Activated CD8-positive, alpha-beta T cell treated with anti-CD3 and anti-CD28 coated beads for 36 hours (primary cell): ENCODE data around the gene STK11. TPM values are rescaled to one million over a fixed set of nuclear protein-coding genes. Genes with fewer than 3 reads are reported as not detected.

Source experiments
- ATAC-seq: fragments of 200-7000 bp; cut with Tn5 transposase; one replicate; pipeline ENCODE4 v1.10.0; 2021; ENCODE audit warnings: mild to moderate bottlenecking, moderate library complexity
- CTCF ChIA-PET: fragments of 350-600 bp; sonication (Branson Sonifier 250); formaldehyde crosslinking; loops from one replicate; lab custom pipeline; 2021; ENCODE audit warnings: antibody characterized with exemption; lab: Charles Lee
- POLR2A ChIA-PET: fragments of 350-600 bp; sonication (Branson Sonifier 250); formaldehyde crosslinking; loops from one replicate; lab custom pipeline; 2021; ENCODE audit warnings: antibody characterized with exemption; lab: Charles Lee
- DNase-seq: peaks from one replicate; pipeline ENCODE4 v3.0.0-alpha.2; 2020
- H3K27ac Mint-ChIP-seq: one replicate; pipeline ENCODE4 v1.8.0; 2021; ENCODE audit warnings: mild to moderate bottlenecking, mixed read lengths
- H3K27me3 Mint-ChIP-seq: one replicate; pipeline ENCODE4 v1.8.0; 2021; ENCODE audit warnings: mixed read lengths
- H3K36me3 Mint-ChIP-seq: one replicate; pipeline ENCODE4 v1.8.0; 2021; ENCODE audit warnings: low read depth, mixed read lengths
- H3K4me1 Mint-ChIP-seq: one replicate; pipeline ENCODE4 v1.8.0; 2021; ENCODE audit warnings: low read depth, mixed read lengths
- H3K4me3 Mint-ChIP-seq: one replicate; pipeline ENCODE4 v1.8.0; 2021; ENCODE audit warnings: mild to moderate bottlenecking, moderate library complexity, mixed read lengths
- H3K9me3 Mint-ChIP-seq: one replicate; pipeline ENCODE4 v1.8.0; 2021; ENCODE audit warnings: mixed read lengths
- intact Hi-C: fragments of 100-400 bp; cut with micrococcal nuclease; formaldehyde crosslinking; loops from one replicate; pipeline ENCODE4 v1.10.0; 2022
- total RNA-seq, 2 experiments: library from RNA; stranded (reverse); gene quantifications; one replicate each; pipeline ENCODE4 v1.2.3, GENCODE V29; 2021
- TF ChIP-seq, protein P1 (sequence below): fragments of 200-600 bp; IDR thresholded peaks from one replicate; pipeline ENCODE4 v1.8.0; 2022; ENCODE audit warnings: antibody characterized with exemption, mild to moderate bottlenecking

Gene STK11, protein sequence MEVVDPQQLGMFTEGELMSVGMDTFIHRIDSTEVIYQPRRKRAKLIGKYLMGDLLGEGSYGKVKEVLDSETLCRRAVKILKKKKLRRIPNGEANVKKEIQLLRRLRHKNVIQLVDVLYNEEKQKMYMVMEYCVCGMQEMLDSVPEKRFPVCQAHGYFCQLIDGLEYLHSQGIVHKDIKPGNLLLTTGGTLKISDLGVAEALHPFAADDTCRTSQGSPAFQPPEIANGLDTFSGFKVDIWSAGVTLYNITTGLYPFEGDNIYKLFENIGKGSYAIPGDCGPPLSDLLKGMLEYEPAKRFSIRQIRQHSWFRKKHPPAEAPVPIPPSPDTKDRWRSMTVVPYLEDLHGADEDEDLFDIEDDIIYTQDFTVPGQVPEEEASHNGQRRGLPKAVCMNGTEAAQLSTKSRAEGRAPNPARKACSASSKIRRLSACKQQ
- 10 to 100 TPM; 55.1 to 58.0 TPM for total RNA-seq

DNA sequence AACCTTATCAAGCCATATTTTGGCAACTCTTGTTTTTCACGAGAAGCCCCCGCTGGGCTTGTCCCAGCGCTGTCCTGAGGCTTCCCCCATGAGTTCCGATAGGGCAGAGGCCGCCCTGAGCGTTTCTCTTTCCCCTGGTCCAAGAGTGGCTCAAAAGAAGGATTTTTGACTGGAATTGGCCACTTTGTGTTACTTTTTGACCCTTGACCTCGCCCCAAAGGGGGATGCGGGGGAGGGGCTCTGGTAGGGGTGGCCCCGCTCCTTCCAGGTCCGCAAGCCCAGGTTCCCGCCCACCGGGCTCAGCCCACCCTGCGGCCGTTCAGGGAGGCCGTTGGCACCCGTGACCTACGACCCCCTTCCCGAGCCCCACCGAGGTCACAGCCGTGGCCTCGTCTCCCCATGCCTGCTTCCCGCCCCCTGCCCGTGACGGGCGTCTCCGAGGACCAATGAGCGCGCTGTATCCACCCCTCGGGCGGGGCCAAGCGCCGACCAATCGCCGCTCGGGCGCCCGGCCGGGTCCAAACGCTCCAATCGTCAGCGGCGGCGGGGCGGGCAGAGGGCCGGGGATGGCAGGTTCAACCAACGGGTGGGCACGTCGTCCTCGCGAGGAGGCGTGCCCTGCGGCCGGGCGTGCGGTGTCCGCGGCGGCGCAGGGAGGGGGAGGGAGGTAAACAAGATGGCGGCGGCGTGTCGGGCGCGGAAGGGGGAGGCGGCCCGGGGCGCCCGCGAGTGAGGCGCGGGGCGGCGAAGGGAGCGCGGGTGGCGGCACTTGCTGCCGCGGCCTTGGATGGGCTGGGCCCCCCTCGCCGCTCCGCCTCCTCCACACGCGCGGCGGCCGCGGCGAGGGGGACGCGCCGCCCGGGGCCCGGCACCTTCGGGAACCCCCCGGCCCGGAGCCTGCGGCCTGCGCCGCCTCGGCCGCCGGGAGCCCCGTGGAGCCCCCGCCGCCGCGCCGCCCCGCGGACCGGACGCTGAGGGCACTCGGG is at the start of gene STK11:
STK11 (plus strand) TSS at position 665 of the 986 bp plus-strand sequence. CDS start 1,136 bp downstream, outside the sequence.
- TF ChIP-seq, protein P1, sequence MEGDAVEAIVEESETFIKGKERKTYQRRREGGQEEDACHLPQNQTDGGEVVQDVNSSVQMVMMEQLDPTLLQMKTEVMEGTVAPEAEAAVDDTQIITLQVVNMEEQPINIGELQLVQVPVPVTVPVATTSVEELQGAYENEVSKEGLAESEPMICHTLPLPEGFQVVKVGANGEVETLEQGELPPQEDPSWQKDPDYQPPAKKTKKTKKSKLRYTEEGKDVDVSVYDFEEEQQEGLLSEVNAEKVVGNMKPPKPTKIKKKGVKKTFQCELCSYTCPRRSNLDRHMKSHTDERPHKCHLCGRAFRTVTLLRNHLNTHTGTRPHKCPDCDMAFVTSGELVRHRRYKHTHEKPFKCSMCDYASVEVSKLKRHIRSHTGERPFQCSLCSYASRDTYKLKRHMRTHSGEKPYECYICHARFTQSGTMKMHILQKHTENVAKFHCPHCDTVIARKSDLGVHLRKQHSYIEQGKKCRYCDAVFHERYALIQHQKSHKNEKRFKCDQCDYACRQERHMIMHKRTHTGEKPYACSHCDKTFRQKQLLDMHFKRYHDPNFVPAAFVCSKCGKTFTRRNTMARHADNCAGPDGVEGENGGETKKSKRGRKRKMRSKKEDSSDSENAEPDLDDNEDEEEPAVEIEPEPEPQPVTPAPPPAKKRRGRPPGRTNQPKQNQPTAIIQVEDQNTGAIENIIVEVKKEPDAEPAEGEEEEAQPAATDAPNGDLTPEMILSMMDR, result no peak
- Mint-ChIP-seq H3K4me3 (peak within 1 kb of the TSS; percentile 97), H3K27me3 (no peaks in the 10 kb centered on the region), H3K27ac (peak within 1 kb of the TSS; percentile 79), H3K9me3 (no peaks in the 10 kb centered on the region), H3K36me3 (peaks cover 13% of the 10 kb centered on the region), H3K4me1 (peaks cover 18% of the 10 kb centered on the region)
- ChIA-PET POLR2A (interaction anchor here (0.8 kb wide), 1 partner anchor 82 kb away, joined by 3 read pairs; no protein-coding TSS in a partner anchor), CTCF (no interaction called here)
- intact Hi-C loops, result no loop called here
- ATAC-seq (peak; percentile 97), DNase-seq (peak; percentile 99)

DNA sequence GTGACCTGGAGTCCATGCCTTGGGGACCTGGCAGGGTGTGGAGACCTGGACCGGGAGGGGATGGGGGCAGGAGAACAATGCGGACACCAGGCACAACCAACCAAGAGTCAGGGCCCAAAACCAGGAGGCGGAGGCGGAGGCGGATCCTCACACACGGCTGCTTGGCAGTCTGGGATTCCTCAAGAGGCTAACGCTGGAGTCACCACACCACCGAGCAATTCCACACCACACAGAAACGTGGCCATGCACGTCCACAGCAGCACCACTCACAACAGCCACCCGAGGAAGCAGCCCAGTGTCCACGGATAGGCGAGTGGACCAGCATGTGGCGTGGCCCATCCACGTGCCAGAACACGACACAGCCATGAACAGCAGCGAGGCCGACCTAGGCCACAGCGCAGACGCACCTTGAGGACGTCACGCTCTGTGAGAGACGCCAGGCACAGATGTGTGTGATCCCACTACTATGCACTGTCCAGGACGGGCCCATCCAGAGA is 49.2 kb upstream of the STK11 start:
- TF ChIP-seq, protein P1, result no peak
- no peaks in the 10 kb centered on the region for H3K9me3 Mint-ChIP-seq
- no peaks in the 10 kb centered on the region for H3K36me3 Mint-ChIP-seq
- no peak overlapping the region for H3K4me3 Mint-ChIP-seq
- ChIA-PET POLR2A (interaction anchor here (0.8 kb wide), 2 partner anchors 9 to 13 kb away, joined by 3 read pairs; no protein-coding TSS in a partner anchor), CTCF (no interaction called here)
- no peaks in the 10 kb centered on the region for H3K4me1 Mint-ChIP-seq
- intact Hi-C loops, result no loop called here
- H3K27me3 Mint-ChIP-seq, result no peaks in the 10 kb centered on the region
- no peak overlapping the region for H3K27ac Mint-ChIP-seq
- ATAC-seq, result no peak
- no peak for DNase-seq

DNA sequence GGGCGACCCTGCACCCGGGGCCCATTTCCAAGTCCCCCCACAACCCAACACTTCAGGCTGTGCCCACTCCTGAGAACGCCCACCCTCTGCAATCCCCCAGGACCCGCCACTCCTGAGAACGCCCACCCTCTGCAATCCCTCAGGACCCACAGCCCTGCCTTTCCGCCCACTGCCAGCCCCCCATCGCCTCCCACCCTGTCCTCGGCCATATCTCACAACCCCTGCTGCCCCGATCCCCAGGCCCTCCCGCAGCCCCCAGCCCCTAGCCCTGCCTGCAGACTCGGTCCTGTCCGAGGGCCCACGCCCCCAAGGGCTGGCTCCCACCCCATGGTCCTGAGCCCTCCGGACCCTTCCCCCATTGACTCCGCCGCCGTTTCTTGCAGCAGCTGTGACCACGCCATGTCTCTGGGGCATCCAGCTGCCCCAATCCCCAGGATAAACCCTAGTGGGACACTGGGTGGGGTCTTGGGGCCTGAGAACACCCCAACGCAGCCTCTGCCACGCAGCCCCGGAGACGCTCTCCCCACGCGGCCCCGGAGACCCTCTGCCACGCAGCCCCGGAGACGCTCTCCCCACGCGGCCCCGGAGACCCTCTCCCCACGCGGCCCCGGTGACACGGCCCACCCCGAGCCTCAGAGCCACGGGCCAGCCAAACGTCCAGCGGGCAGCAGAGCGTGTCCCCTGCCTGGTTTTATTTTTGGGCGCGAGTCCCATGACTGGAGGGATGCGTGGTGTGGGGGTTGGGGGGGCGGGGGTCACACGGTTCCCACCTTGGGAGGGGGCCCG is 48.6 kb upstream of the STK11 start:
- no peak for ATAC-seq
- no peak overlapping the region for H3K4me3 Mint-ChIP-seq
- ChIA-PET CTCF (no interaction called here), POLR2A (interaction anchor here (1.3 kb wide), 1 partner anchor 43 kb away, joined by 3 read pairs; no protein-coding TSS in a partner anchor)
- no peaks in the 10 kb centered on the region for H3K27me3 Mint-ChIP-seq
- TF ChIP-seq, protein P1, result no peak
- H3K27ac Mint-ChIP-seq, result no peak overlapping the region
- intact Hi-C loops, result no loop called here
- no peaks in the 10 kb centered on the region for H3K9me3 Mint-ChIP-seq
- no peaks in the 10 kb centered on the region for H3K4me1 Mint-ChIP-seq
- DNase-seq, result no peak
- no peaks in the 10 kb centered on the region for H3K36me3 Mint-ChIP-seq

DNA sequence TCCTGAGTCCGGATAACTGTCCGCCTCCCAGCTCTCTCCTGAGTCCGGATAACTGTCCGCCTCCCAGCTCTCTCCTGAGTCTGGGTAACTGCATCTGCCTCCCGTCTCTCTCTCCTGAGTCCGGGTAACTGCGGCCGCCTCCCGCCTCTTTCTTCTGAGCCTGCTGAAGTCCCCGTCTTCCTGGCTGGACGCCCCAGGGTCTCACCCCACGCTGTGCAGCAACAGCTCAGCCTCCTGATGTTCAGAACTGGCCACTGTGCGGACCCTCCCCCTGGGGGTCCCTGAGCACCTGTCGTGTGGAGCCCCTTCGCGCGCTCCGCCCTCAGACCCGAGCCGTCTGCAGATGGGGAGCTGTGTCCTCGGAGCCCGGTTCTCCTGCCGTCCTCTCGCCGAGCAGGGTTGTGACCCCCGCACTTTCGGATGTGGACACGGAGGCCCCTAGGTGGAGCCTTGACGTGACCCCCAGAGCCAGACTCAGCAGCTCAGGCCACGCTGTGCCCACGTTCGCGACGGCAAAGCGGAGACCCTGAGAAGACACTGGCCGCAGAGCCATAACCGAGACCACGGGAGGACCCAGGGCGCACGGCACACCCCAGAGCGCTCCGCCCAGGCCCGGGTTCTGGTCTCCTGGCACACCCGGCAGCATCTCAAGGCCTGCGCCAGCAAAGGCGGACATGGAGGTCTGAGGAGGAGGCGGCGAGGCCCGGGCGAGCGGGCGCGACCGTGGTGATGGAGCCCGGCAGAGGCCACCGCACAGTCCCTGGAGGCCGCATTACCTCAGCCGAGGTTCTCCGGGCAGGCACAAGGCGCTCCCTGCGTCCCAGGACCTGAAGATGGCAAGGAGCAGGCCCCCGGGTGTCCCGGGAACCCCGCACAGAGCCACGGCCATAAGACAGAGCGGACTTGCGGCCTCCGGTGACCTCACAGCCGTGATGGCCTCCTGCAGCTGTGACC is 47.4 kb upstream of the STK11 start:
- ATAC-seq (no peak), DNase-seq (no peak)
- TF ChIP-seq, protein P1, result no peak
- Mint-ChIP-seq H3K27ac (no peak overlapping the region), H3K4me3 (no peak overlapping the region), H3K27me3 (no peaks in the 10 kb centered on the region), H3K4me1 (peaks cover 4% of the 10 kb centered on the region), H3K9me3 (no peaks in the 10 kb centered on the region), H3K36me3 (no peaks in the 10 kb centered on the region)
- ChIA-PET POLR2A (interaction anchor here (1.3 kb wide), 1 partner anchor 44 kb away, joined by 3 read pairs; no protein-coding TSS in a partner anchor), CTCF (no interaction called here)
- intact Hi-C loops, result no loop called here
